ENCODE results near the gene C17orf114.
A peak's percentile ranks its signal among the peaks of the same experiment; 100 is the strongest.

The C17orf114 gene

DNA sequence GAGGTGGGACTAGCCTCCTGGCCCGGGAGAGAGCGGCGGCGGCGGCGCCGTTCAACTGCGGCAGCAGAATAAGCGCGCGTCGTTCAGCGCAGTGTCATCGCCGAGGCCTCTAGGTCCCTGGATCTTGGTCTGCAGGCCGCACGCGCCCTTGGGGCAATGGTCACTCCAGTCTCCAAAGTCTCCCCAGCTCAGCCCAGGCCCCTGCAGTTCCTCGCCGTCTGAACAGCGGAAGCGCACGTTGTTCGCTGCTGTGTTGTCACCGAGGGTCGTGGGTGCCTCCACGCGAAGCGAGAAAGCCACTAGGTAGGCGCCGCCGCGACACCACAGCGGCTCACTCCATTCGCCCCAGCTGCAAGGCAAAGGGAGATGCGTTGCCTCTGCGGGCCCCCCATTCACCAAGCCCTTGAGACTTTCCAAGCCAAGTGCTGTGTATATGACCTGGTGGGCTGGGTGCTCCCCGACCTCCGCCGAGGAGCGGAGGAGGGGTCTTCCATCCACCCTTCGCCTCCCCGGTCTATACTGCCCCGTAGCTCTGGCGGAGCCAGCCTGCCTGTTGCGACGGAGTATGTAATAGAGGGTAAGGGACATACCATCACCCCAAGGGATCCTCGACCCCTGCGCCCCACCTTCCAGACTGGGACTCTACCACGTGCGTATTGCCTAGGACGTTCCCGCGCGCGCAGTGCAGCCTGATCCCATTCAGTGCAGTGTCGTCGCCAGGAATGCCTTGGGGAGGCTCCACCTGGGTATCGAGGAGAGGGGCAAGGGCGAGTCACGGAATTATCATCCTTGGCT is 16.6 kb downstream of the C17orf114 start:
- H3K4me3 ChIP-seq (ENCODE audit: low read length in 3 of 3), result peak overlapping the region in 1 of 3 donors; percentile 47
- no peaks in the 10 kb centered on the region for H3K9me3 ChIP-seq (ENCODE audit: control insufficient read depth in 2 of 3, insufficient read depth in 1 of 3, low read length in 3 of 3)
- intact Hi-C loops (cut with DNase I), result loop anchor here (5.0 kb wide), 1 partner anchor 97 kb away; no protein-coding TSS in a partner anchor
- peak overlapping the region in 1 of 3 donors; percentile 51 for H3K9ac ChIP-seq (ENCODE audit: low read length in 3 of 3)
- TF ChIP-seq, protein P1, sequence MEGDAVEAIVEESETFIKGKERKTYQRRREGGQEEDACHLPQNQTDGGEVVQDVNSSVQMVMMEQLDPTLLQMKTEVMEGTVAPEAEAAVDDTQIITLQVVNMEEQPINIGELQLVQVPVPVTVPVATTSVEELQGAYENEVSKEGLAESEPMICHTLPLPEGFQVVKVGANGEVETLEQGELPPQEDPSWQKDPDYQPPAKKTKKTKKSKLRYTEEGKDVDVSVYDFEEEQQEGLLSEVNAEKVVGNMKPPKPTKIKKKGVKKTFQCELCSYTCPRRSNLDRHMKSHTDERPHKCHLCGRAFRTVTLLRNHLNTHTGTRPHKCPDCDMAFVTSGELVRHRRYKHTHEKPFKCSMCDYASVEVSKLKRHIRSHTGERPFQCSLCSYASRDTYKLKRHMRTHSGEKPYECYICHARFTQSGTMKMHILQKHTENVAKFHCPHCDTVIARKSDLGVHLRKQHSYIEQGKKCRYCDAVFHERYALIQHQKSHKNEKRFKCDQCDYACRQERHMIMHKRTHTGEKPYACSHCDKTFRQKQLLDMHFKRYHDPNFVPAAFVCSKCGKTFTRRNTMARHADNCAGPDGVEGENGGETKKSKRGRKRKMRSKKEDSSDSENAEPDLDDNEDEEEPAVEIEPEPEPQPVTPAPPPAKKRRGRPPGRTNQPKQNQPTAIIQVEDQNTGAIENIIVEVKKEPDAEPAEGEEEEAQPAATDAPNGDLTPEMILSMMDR (IDR thresholded peaks at IDR 0.05; ENCODE audit: borderline replicate concordance, extremely low read depth, insufficient read depth), result no peak
- peaks cover 0 to 22% (median 9%) of the 10 kb centered on the region in 3 donors for H3K4me1 ChIP-seq (ENCODE audit: control insufficient read depth in 2 of 3, insufficient read depth in 2 of 3, low read depth in 1 of 3, low read length in 3 of 3)
- no peak for FAIRE-seq
- peaks cover 24% of the 10 kb centered on the region for H3K27me3 ChIP-seq (ENCODE audit: control insufficient read depth, insufficient read depth, low read length)
- DNase-seq, result peak in 2 of 5 donors; percentile 42 to 59
- H3K27ac ChIP-seq (ENCODE audit: low read depth in 2 of 2, low read length in 2 of 2), result no peak overlapping the region
- no peaks in the 10 kb centered on the region for H3K36me3 ChIP-seq (ENCODE audit: control insufficient read depth in 2 of 3, insufficient read depth in 3 of 3, low read length in 3 of 3)

DNA sequence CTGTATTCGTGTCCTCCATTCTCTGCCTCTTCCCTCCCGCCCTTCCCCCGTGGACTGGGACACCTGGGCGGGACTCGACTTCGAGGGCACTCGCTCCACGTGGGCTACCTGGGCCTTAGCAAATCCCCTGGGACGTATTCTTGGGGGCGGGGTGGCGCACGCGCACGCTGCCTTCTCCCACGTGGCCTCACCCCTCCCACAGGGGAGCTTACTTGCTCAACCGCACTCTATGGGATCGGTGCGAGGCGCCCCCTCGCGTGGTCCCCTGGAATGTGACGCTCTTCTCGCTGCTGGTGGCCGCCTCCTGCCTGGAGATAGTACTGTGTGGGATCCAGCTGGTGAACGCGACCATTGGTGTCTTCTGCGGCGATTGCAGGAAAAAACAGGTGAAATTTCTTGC is 19.5 kb downstream of the C17orf114 start:
- H3K4me1 ChIP-seq (ENCODE audit: control insufficient read depth in 2 of 3, insufficient read depth in 2 of 3, low read depth in 1 of 3, low read length in 3 of 3), result peaks cover 0 to 11% (median 0%) of the 10 kb centered on the region in 3 donors
- no peak for FAIRE-seq
- TF ChIP-seq, protein P1 (IDR thresholded peaks at IDR 0.05; ENCODE audit: borderline replicate concordance, extremely low read depth, insufficient read depth), result no peak
- intact Hi-C loops (cut with DNase I), result no loop called here
- no peak overlapping the region for H3K9ac ChIP-seq (ENCODE audit: low read length in 3 of 3)
- peak in 1 of 5 donors; percentile 61 for DNase-seq
- no peaks in the 10 kb centered on the region for H3K36me3 ChIP-seq (ENCODE audit: control insufficient read depth in 2 of 3, insufficient read depth in 3 of 3, low read length in 3 of 3)
- H3K9me3 ChIP-seq (ENCODE audit: control insufficient read depth in 2 of 3, insufficient read depth in 1 of 3, low read length in 3 of 3), result no peaks in the 10 kb centered on the region
- H3K27ac ChIP-seq (ENCODE audit: low read depth in 2 of 2, low read length in 2 of 2), result no peak overlapping the region
- peaks cover 24% of the 10 kb centered on the region for H3K27me3 ChIP-seq (ENCODE audit: control insufficient read depth, insufficient read depth, low read length)
- no peak overlapping the region for H3K4me3 ChIP-seq (ENCODE audit: low read length in 3 of 3)

DNA sequence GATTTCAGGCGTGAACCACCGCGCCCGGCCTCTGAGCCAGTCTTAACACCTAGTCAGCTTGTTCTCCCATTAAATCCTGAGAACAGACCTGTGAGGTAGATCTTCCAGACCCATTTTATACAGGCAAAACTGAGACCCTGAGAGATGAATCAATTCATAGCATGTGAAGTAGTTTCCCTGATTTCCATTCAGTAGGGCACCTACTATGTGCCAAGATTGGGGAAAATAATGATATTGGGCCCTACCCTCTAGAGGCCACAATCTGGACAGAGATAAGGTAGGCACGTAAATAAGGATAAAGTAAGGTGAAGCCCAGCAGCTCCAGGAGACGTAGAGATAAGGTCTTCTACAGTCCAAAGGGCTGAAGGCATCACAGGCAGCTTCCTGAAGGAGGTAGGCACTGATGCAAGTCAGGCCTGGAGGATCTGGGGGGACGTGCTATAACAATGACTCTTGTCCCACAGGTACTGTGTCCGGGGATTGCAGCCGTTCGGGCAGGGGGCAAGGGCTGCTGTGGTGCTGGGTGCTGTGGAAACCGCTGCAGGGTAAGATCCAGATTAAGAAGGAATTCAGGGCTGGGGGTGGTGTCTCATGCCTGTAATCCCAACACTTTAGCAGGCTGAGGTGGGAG is 21.7 kb downstream of the C17orf114 start:
- TF ChIP-seq, protein P1 (IDR thresholded peaks at IDR 0.05; ENCODE audit: borderline replicate concordance, extremely low read depth, insufficient read depth), result no peak
- FAIRE-seq (no peak), DNase-seq (peak in 1 of 5 donors; percentile 59)
- no peak overlapping the region for H3K27ac ChIP-seq (ENCODE audit: low read depth in 2 of 2, low read length in 2 of 2)
- H3K27me3 ChIP-seq (ENCODE audit: control insufficient read depth, insufficient read depth, low read length), result peaks cover 18% of the 10 kb centered on the region
- H3K4me1 ChIP-seq (ENCODE audit: control insufficient read depth in 2 of 3, insufficient read depth in 2 of 3, low read depth in 1 of 3, low read length in 3 of 3), result peaks cover 0 to 3% (median 0%) of the 10 kb centered on the region in 3 donors
- H3K9ac ChIP-seq (ENCODE audit: low read length in 3 of 3), result no peak overlapping the region
- H3K9me3 ChIP-seq (ENCODE audit: control insufficient read depth in 2 of 3, insufficient read depth in 1 of 3, low read length in 3 of 3), result no peaks in the 10 kb centered on the region
- intact Hi-C loops (cut with DNase I), result no loop called here
- H3K36me3 ChIP-seq (ENCODE audit: control insufficient read depth in 2 of 3, insufficient read depth in 3 of 3, low read length in 3 of 3), result no peaks in the 10 kb centered on the region
- H3K4me3 ChIP-seq (ENCODE audit: low read length in 3 of 3), result no peak overlapping the region
